ENCODE data around the gene CIDEB.

- TF ChIP-seq POLR2A (IDR thresholded peaks at IDR 0.05), result no peak
- no peak for TF ChIP-seq CTCF (IDR thresholded peaks at IDR 0.05)
- no peak for TF ChIP-seq EP300 (IDR thresholded peaks at IDR 0.05)
Observed at GRCh38 chr14:24338843-24339242, 31.1 kb upstream of the CIDEB start.

All from tibial nerve (tissue), 4 donors.